KOPT-K1 (cell line): ENCODE results near the gene CRADD.

Source experiments
- H3K27ac ChIP-seq: fragments of 200-600 bp; sonication (generic); 2 replicates; pipeline ENCODE4 v1.5.1; 2016; ENCODE audit warnings: antibody characterized with exemption, mild to moderate bottlenecking, low read depth, low read length; ENCODE audit not compliant: poor library complexity, severe bottlenecking
- H3K36me3 ChIP-seq: fragments of 200-600 bp; sonication (generic); 2 replicates; pipeline ENCODE4 v1.5.1; 2017; ENCODE audit warnings: antibody characterized with exemption, mild to moderate bottlenecking, low read length, moderate library complexity; ENCODE audit not compliant: insufficient read depth
- H3K9me3 ChIP-seq: fragments of 200-600 bp; sonication (generic); 2 replicates; pipeline ENCODE4 v1.5.1; 2017; ENCODE audit warnings: antibody characterized with exemption, low read length, mild to moderate bottlenecking; ENCODE audit not compliant: insufficient read depth, poor library complexity, severe bottlenecking

CRADD gene

GRCh38 chr12:93729934-93730333 lies 52.8 kb downstream of the CRADD start:
- Histone ChIP-seq H3K9me3 (no peaks in the 10 kb centered on the region), H3K27ac (no peak overlapping the region), H3K36me3 (no peaks in the 10 kb centered on the region)

DNA sequence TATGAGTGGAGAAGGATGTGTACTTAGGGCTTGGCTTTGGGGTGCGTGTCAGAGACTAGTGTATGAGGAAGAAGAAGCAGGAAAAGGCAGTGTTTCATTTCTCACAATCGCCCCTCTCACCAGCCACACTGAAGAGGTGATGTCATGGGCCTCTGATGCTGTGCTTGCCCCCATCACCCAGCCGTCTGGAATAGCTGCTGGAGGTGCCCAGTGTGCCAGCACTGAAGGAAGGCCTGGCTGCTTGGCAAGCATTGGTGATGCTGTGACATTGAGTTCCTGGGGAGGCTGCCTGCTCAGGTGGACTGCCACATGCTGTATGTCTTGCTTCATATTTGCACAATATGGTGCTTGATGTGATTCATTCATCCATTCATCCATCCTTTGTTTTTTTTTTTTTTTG lies 56.2 kb downstream of the CRADD start:
- H3K36me3 ChIP-seq: no peaks in the 10 kb centered on the region
- H3K9me3 ChIP-seq: no peaks in the 10 kb centered on the region

DNA sequence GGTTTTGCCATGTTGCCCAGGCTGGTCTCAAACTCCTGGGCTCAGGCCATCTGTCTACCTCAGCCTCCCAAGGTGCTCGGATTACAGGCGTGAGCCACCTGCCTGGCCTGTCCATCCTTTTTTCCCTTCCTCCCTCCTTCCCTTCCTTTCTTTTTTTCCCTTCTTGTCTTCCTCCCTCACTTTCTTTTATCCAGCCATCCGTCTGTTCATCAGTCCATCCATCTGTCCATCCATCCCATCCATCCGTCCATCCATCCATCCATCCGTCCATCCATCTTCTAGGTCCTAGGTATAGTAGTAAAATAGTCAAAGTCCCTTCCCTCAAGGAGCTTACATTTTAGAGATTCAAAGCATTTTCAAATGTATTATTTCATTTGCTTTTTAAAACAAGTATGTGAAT lies 56.8 kb downstream of the CRADD start:
- H3K27ac ChIP-seq: no peak overlapping the region
- H3K9me3 ChIP-seq: no peaks in the 10 kb centered on the region

More for the DNA sequence above, 56.2 kb downstream of the CRADD start:
- H3K27ac ChIP-seq: no peak overlapping the region

GRCh38 chr12:93734784-93735183 lies 57.6 kb downstream of the CRADD start:
- H3K27ac ChIP-seq: no peak overlapping the region
- no peaks in the 10 kb centered on the region for H3K9me3 ChIP-seq

More for the DNA sequence above, 56.8 kb downstream of the CRADD start:
- H3K36me3 ChIP-seq: no peaks in the 10 kb centered on the region

DNA sequence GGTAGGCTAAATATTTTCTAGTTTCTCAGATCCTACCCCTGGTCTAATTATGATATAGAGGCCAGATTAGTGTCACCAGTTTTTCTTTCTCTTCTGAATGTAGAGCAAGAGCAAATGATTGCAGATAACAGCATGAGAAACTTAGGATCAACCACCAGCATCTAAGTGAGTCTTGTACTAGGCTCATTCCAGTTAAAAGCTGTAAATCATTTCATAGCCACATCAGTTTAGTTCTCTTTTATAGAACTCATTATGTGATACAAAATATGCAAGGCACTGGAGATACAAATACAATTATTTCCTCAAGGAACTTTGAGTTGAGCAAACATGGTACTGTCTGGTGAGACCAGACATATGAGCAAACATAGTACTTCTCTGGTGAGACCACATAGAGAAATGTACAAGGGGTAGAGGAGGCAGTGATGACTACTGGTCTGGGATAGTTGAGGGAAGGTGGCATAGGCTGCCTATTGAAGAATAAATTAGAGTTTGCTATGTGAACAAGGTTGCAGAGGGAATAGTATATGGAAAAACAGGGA lies 59.5 kb downstream of the CRADD start:
- no peaks in the 10 kb centered on the region for H3K9me3 ChIP-seq
- no peak overlapping the region for H3K27ac ChIP-seq
- no peaks in the 10 kb centered on the region for H3K36me3 ChIP-seq

More at GRCh38 chr12:93734784-93735183, 57.6 kb downstream of the CRADD start:
- no peaks in the 10 kb centered on the region for H3K36me3 ChIP-seq

- H3K27ac ChIP-seq: no peak overlapping the region
- no peaks in the 10 kb centered on the region for H3K9me3 ChIP-seq
- no peaks in the 10 kb centered on the region for H3K36me3 ChIP-seq
Measured at GRCh38 chr12:93737457-93738198, 60.5 kb downstream of the CRADD start.

DNA sequence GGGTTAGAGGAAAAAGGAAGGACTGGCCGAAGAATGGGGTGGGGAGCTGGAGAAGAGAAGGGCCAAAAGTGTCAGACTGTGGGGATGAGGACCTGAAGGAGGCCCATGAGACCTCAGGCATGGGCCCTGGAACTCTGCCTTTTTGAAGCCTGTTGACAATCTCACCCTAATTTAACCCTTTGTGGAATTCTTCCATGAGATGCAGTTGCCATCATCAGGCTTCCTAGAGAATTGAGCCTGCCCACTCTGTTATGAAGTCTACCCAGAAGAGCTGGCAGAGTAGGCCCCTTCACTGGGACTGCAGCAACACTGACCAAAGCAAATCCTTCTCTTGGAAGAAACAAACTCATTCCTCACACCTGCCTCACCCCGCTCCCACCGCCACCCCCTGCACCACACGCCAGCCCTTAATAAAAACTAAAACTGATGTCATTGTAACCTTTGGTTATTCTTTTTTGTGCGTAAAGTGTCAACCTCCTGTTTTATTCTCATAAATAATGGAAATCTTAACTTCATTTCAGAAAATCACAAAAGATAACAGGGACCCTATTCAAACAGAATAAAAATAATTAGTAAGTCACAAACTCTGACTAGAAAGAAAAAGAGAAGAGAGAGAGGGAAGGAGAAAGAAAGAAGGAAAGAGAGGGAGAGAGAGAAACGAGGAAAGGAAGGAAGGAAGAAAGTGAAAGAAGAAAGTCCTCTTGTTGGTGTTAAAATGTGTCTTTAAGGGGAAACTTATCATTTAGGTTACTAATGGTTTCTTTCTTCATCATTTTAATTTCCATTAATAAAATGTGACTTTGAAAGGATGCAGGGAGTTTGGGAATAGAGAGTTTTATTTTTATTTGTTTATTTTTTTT lies 61.3 kb downstream of the CRADD start:
- Histone ChIP-seq H3K36me3 (no peaks in the 10 kb centered on the region), H3K9me3 (no peaks in the 10 kb centered on the region), H3K27ac (no peak overlapping the region)

DNA sequence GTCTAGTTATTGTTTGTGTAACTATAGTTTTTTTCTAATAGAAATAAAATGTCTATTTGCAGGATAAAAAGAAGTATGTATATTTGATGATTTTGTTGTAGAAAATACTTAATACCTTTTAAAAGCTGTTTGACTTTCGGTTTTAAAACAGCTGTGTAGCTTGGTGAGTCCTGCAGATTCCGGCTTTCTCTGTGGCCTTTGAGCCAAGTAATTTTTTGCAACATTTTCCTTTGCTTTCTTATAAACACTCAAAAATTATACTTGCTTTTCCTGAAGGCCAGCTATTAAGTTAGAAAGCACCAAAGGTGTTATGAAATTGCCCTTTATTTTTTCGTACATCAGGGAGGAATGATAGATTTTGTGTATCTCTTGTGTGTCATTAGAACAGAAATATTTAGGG lies 63.6 kb downstream of the CRADD start:
- Histone ChIP-seq H3K9me3 (no peaks in the 10 kb centered on the region), H3K27ac (peak overlapping the region; percentile 20), H3K36me3 (no peaks in the 10 kb centered on the region)

DNA sequence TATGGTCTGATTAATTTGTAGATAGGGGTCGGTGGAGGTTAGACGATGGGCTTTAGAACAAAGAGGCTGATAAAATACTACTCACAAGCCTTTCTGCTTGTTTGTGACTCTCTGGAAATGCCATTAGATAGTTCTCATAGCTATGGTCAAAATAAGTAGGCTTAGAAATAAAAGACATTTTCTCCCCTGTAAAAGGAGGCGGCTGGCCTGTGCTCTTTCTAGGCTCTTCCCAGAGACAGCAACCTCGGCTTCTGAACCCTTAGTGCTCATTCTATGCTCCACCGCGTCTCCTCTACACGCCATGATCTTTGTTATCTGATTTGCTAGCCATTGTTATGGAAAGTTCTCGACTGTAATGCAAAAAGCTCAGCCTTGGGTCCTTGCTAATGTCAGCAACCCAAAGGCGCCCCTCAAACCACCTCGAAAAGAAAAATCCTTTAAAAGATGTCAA lies 64.5 kb downstream of the CRADD start:
- no peaks in the 10 kb centered on the region for H3K36me3 ChIP-seq
- H3K9me3 ChIP-seq: no peaks in the 10 kb centered on the region
- peak overlapping the region; percentile 56 for H3K27ac ChIP-seq

DNA sequence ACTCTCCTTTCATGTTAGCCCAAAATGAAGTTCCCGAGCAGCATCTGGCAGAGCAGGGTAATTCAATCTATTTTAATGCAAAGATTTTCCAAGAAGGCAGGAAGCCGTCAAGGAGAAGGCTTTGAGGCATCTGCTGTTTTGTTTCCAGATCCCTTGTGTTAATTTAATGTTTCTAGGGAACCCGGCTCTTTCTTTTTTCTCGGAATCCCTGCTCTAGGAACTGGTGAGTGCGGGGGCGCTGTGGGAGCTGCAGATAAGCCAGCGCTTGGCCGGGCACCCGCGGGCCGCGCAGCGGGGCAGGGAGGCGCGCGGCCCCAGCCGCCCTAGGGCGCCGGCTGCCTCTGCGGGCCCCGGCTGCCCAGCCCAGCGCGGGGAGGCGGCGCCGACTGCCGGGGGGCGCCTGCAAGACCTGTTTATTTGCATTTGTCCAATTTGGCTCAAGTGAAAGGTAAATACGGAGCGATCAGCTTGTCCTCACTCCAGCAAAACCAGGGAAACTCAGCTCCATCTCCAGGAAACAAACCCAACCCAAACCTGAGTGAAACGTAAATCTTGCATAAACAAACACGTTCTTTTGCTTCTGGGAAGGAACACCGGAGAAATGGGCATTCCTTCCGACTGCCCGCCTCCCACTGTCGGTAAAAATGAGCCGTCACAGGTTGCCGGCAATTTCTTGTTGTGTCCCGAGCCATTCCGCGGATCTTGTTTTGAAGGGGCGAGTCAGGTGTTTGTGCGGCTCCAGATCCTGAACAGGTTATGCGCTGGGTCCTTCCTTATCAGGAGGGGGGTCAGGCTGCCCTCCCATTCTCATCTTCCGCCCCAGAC lies 65.1 kb downstream of the CRADD start:
- peak overlapping the region; percentile 56 for H3K27ac ChIP-seq
- H3K36me3 ChIP-seq: no peaks in the 10 kb centered on the region

GRCh38 chr12:93743229-93743998 lies 66.2 kb downstream of the CRADD start:
- Histone ChIP-seq H3K36me3 (no peaks in the 10 kb centered on the region), H3K27ac (no peak overlapping the region), H3K9me3 (no peaks in the 10 kb centered on the region)

More for the DNA sequence above, 65.1 kb downstream of the CRADD start:
- H3K9me3 ChIP-seq: no peaks in the 10 kb centered on the region

- no peak overlapping the region for H3K27ac ChIP-seq
Measured at GRCh38 chr12:93743999-93744689, 67.0 kb downstream of the CRADD start.

GRCh38 chr12:93745286-93745685 lies 68.1 kb downstream of the CRADD start:
- H3K9me3 ChIP-seq: no peaks in the 10 kb centered on the region
- no peak overlapping the region for H3K27ac ChIP-seq
- H3K36me3 ChIP-seq: no peaks in the 10 kb centered on the region

More at GRCh38 chr12:93743999-93744689, 67.0 kb downstream of the CRADD start:
- H3K9me3 ChIP-seq: no peaks in the 10 kb centered on the region
- no peaks in the 10 kb centered on the region for H3K36me3 ChIP-seq
